Activated T-cell treated with anti-CD3 and anti-CD28 coated beads, Interleukin-2, amount 50 U/mL, for 4 hours (primary cell): Measurements from ENCODE around the gene ARHGAP5. TPM values are rescaled to one million over a fixed set of nuclear protein-coding genes. Genes with fewer than 3 reads are reported as not detected.

Experiments
- total RNA-seq, 3 donors: library from RNA; stranded (reverse); gene quantifications; one replicate each; pipeline ENCODE4 v1.2.1, GENCODE V29; 2021

Gene ARHGAP5
- total RNA-seq, 3 donors from 2014 or later, result 35.1 to 37.8 (median 36.4) TPM

Other genes starting within 250 kb of the ARHGAP5 start
- gene RNU6-7, start 124.7 kb downstream of the ARHGAP5 start, total RNA-seq, result not detected
- gene RNU6-8, start 126.0 kb downstream of the ARHGAP5 start, total RNA-seq, result not detected